Endodermal cell (in vitro differentiated cells): ENCODE results near the gene PIBF1. TPM values are rescaled to one million over a fixed set of nuclear protein-coding genes. Genes with fewer than 3 reads are reported as not detected.
A peak's percentile ranks its signal among the peaks of the same experiment; 100 is the strongest.

Experiments used
- DNase-seq: peaks from one replicate; pipeline ENCODE4 v3.0.0-alpha.2; 2017
- H3K27ac ChIP-seq: 2 replicates; pipeline ENCODE4 v1.5.1; 2013; ENCODE audit warnings: mild to moderate bottlenecking, low read depth, low read length, moderate library complexity
- H3K27me3 ChIP-seq: 2 replicates; pipeline ENCODE4 v1.6.1; 2013; ENCODE audit warnings: mild to moderate bottlenecking, low read length, moderate library complexity; ENCODE audit not compliant: insufficient read depth, control insufficient read depth, poor library complexity, severe bottlenecking
- H3K36me3 ChIP-seq: 2 replicates; pipeline ENCODE4 v1.7.0; 2013; ENCODE audit warnings: mild to moderate bottlenecking, low read length, moderate library complexity; ENCODE audit not compliant: control insufficient read depth, insufficient read depth
- H3K4me1 ChIP-seq: one replicate; pipeline ENCODE4 v1.7.0; 2013; ENCODE audit warnings: low read length; ENCODE audit not compliant: control insufficient read depth, insufficient read depth
- H3K4me3 ChIP-seq: 2 replicates; pipeline ENCODE4 v1.5.1; 2013; ENCODE audit warnings: mild to moderate bottlenecking, low read length, moderate library complexity
- H3K9ac ChIP-seq: 2 replicates; pipeline ENCODE4 v1.6.1; 2013; ENCODE audit warnings: mild to moderate bottlenecking, low read length, moderate library complexity; ENCODE audit not compliant: poor library complexity, severe bottlenecking; ENCODE audit errors: extremely low read depth
- H3K9me3 ChIP-seq: 2 replicates; pipeline ENCODE4 v1.6.1; 2013; ENCODE audit warnings: mild to moderate bottlenecking, low read length, moderate library complexity; ENCODE audit not compliant: control insufficient read depth
- H3K27ac Mint-ChIP-seq: 2 replicates; pipeline ENCODE4 v1.8.0; 2020; ENCODE audit warnings: mixed read lengths
- H3K27me3 Mint-ChIP-seq: 2 replicates; pipeline ENCODE4 v1.8.0; 2021; ENCODE audit warnings: mild to moderate bottlenecking, mixed read lengths; ENCODE audit not compliant: insufficient read depth
- H3K36me3 Mint-ChIP-seq: 2 replicates; pipeline ENCODE4 v1.8.0; 2020; ENCODE audit warnings: low read depth, mixed read lengths
- H3K4me1 Mint-ChIP-seq: 2 replicates; pipeline ENCODE4 v1.8.0; 2020; ENCODE audit warnings: mixed read lengths
- H3K4me3 Mint-ChIP-seq: 2 replicates; pipeline ENCODE4 v1.8.0; 2020; ENCODE audit warnings: mild to moderate bottlenecking, moderate library complexity, mixed read lengths
- H3K9me3 Mint-ChIP-seq: 2 replicates; pipeline ENCODE4 v1.8.0; 2020; ENCODE audit warnings: mild to moderate bottlenecking, mixed read lengths
- CTCF ChIP-seq: fragments of 200-600 bp; sonication (generic); conservative IDR thresholded peaks from 2 replicates; pipeline ENCODE4 v1.5.0; 2021; ENCODE audit warnings: antibody characterized with exemption, mild to moderate bottlenecking
- WGBS, 2 experiments: methylation state at CpG; one replicate each; pipeline versions ENCODE4 v1.1.5 to v1.1.7; 2013; ENCODE audit warnings: missing lambda C conversion rate in 2 of 2, mixed read lengths in 1 of 2; ENCODE audit not compliant: insufficient coverage in 1 of 2, insufficient read length in 1 of 2; 5-methylcytosine and 5-hydroxymethylcytosine counted together
- total RNA-seq, 2 donors: library from RNA; stranded (reverse); fragmentation: NEBNext Ultra II Directional in 1 of 2; extraction: Animal tissue kit (Norgen Biotek cat#: 25700) in 1 of 2; gene quantifications; 2 replicates in 1 of 2; 3 replicates in 1 of 2; pipeline ENCODE4 v1.2.1, GENCODE V29; 2021

Gene PIBF1
- total RNA-seq, 2 donors from 2014 or later: 25.6 to 35.2 TPM

DNA sequence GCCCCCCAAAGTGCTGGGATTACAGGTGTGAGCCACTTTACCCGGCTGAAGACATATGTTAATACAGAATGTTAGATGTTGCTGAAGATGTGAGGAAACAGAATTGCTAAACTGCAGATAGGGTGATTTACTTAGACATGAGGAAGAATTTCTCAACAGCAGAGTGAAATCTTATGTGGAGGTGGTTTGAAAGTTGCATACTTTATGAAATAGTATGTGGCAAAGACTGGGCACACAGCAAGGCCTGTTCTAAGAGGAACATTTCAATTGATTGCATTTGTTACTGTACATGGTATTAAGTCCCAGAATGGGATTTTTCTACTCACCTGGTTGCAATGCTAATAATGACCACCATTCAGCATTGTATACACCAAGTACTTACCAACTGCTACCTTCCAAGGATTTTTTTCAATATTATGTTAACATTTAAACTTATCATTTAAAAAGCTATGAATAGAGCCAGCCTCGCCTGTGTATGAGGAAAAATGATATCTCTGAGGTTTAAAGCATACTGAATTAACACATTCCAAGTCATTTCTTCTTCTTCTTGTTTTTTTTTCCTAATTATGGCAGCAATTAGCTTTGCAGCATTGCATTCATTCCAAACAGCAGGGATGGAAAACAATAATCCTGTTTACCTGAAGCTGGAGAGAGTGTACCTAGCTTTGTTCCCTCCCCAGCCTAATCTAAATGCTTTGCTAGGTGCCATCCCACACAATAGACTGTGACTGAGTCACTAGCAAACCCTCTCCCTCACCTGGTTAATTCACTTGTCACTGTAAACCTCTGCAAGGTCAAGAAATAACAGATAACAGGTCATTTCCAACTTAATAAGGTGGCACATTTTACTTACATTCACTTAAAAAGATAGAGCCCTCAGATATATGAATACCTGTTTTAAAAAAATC lies 257.5 kb downstream of the PIBF1 start:
- Histone ChIP-seq H3K4me1 (peaks cover 26% of the 10 kb centered on the region), H3K36me3 (no peaks in the 10 kb centered on the region), H3K9ac (no peak overlapping the region), H3K27me3 (no peaks in the 10 kb centered on the region), H3K27ac (no peak overlapping the region), H3K9me3 (no peaks in the 10 kb centered on the region), H3K4me3 (peak overlapping the region; percentile 41)
- no peak overlapping the region for H3K4me3 Mint-ChIP-seq
- 53 to 86% methylated on average over 1 of the region's 2 CpGs for WGBS, 2 experiments
- peaks cover 2% of the 10 kb centered on the region for H3K9me3 Mint-ChIP-seq
- H3K36me3 Mint-ChIP-seq: no peaks in the 10 kb centered on the region
- TF ChIP-seq CTCF: peak; percentile 30
- peaks cover 52% of the 10 kb centered on the region for H3K4me1 Mint-ChIP-seq
- no peaks in the 10 kb centered on the region for H3K27me3 Mint-ChIP-seq
- peak; percentile 66 for DNase-seq
- H3K27ac Mint-ChIP-seq: peak overlapping the region; percentile 84

- TF ChIP-seq CTCF: no peak
- Mint-ChIP-seq H3K4me3 (no peak overlapping the region), H3K36me3 (no peaks in the 10 kb centered on the region), H3K9me3 (peaks cover 4% of the 10 kb centered on the region), H3K27ac (no peak overlapping the region), H3K4me1 (peaks cover 48% of the 10 kb centered on the region), H3K27me3 (no peaks in the 10 kb centered on the region)
- no peak overlapping the region for H3K9ac ChIP-seq
- no peaks in the 10 kb centered on the region for H3K27me3 ChIP-seq
- no peaks in the 10 kb centered on the region for H3K36me3 ChIP-seq
- H3K9me3 ChIP-seq: no peaks in the 10 kb centered on the region
- H3K27ac ChIP-seq: no peak overlapping the region
- H3K4me3 ChIP-seq: no peak overlapping the region
- 94 to 97% methylated on average over 2 of the region's 3 CpGs for WGBS, 2 experiments
- peaks cover 26% of the 10 kb centered on the region for H3K4me1 ChIP-seq
- no peak for DNase-seq
Observed at GRCh38 chr13:73040484-73040883, 258.6 kb downstream of the PIBF1 start.

DNA sequence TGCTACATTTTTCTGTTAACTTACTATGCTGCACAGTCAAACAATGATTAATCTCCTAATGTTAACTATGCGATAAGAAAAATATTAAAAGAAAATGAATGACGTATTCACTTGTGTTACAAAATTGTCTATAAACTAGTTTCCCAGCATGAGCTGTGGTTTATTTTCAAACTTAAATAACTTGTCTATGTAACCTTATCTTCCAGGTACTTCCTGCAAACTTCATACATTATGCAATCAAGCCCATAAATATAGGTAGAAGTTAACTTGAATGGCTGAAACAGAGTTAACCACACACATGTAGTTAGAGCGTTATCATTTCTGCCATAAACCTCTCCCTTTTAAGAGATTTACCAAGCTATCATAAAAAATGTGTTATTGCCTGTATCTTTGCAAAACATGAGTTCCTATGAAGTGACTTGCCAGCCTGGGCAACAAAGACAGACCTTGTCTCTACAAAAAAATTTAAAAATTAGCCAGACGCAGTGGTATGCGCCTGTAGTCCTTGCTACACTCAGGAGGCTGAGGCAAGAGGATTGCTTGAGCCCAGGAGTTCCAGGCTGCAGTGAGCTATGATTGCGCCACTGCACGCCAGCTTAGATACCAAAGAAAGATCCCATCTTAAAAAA lies 259.1 kb downstream of the PIBF1 start:
- H3K36me3 Mint-ChIP-seq: no peaks in the 10 kb centered on the region
- H3K36me3 ChIP-seq: no peaks in the 10 kb centered on the region
- H3K9me3 Mint-ChIP-seq: peaks cover 4% of the 10 kb centered on the region
- WGBS, 2 experiments: 87 to 96% methylated on average over 3 to 7 of the region's 7 CpGs
- H3K27ac Mint-ChIP-seq: peak overlapping the region; percentile 4
- H3K4me1 Mint-ChIP-seq: peaks cover 46% of the 10 kb centered on the region
- no peaks in the 10 kb centered on the region for H3K27me3 ChIP-seq
- no peak overlapping the region for H3K4me3 ChIP-seq
- no peak for DNase-seq
- no peaks in the 10 kb centered on the region for H3K27me3 Mint-ChIP-seq
- no peak for TF ChIP-seq CTCF
- peaks cover 26% of the 10 kb centered on the region for H3K4me1 ChIP-seq
- H3K9ac ChIP-seq: no peak overlapping the region
- H3K9me3 ChIP-seq: no peaks in the 10 kb centered on the region
- no peak overlapping the region for H3K27ac ChIP-seq
- H3K4me3 Mint-ChIP-seq: no peak overlapping the region
